CD4-positive, CD25-positive, alpha-beta regulatory T cell (primary cell): ENCODE data around the gene ADTRP. TPM values are rescaled to one million over a fixed set of nuclear protein-coding genes. Genes with fewer than 3 reads are reported as not detected.
A peak's percentile ranks its signal among the peaks of the same experiment; 100 is the strongest.

ENCODE experiments used
- ATAC-seq, 2 donors: fragments of 150-1000 bp; cut with Tn5 transposase; one replicate each; pipeline ENCODE4 v1.10.0; 2021; ENCODE audit warnings: low read depth in 2 of 2, moderate number of reproducible peaks in 2 of 2, moderate library complexity in 1 of 2
- DNase-seq, 3 donors: peaks; one replicate each; pipeline versions ENCODE4 v3.0.0 to v3.0.0-alpha.2; 2012 to 2022; ENCODE audit warnings: mixed read lengths in 1 of 3
- H3K27ac ChIP-seq: one replicate; pipeline ENCODE4 v1.7.0; 2013; ENCODE audit warnings: mild to moderate bottlenecking, low read length; ENCODE audit not compliant: insufficient read depth, poor library complexity, severe bottlenecking
- H3K27me3 ChIP-seq: one replicate; pipeline ENCODE4 v1.7.0; 2013; ENCODE audit warnings: low read length; ENCODE audit not compliant: control insufficient read depth, insufficient read depth
- H3K36me3 ChIP-seq: one replicate; pipeline ENCODE4 v1.7.0; 2013; ENCODE audit warnings: mild to moderate bottlenecking, low read length, moderate library complexity; ENCODE audit not compliant: control insufficient read depth, insufficient read depth
- H3K4me1 ChIP-seq: 2 replicates; pipeline ENCODE4 v1.7.0; 2013; ENCODE audit warnings: mild to moderate bottlenecking, low read length; ENCODE audit not compliant: insufficient read depth, control insufficient read depth, poor library complexity, severe bottlenecking
- H3K4me3 ChIP-seq: one replicate; pipeline ENCODE4 v1.7.0; 2013; ENCODE audit warnings: low read depth, mild to moderate bottlenecking, low read length, moderate library complexity
- H3K9me3 ChIP-seq, 2 experiments: 1 replicate in 1 of 2; 2 replicates in 1 of 2; pipeline ENCODE4 v1.7.0; 2013; ENCODE audit warnings: low read length in 2 of 2, mild to moderate bottlenecking in 1 of 2, moderate library complexity in 1 of 2; ENCODE audit not compliant: control insufficient read depth in 2 of 2
- H3K27ac Mint-ChIP-seq, 3 donors: one replicate each; pipeline ENCODE4 v1.8.0; 2020 to 2022; ENCODE audit warnings: mild to moderate bottlenecking in 3 of 3, mixed read lengths in 3 of 3, moderate library complexity in 2 of 3
- H3K27me3 Mint-ChIP-seq: one replicate; pipeline ENCODE4 v1.8.0; 2022; ENCODE audit warnings: mild to moderate bottlenecking, mixed read lengths
- H3K36me3 Mint-ChIP-seq: one replicate; pipeline ENCODE4 v1.8.0; 2020; ENCODE audit warnings: mixed read lengths
- H3K4me1 Mint-ChIP-seq, 4 donors: one replicate each; pipeline ENCODE4 v1.8.0; 2020 to 2022; ENCODE audit warnings: mixed read lengths in 4 of 4, mild to moderate bottlenecking in 1 of 4
- H3K4me3 Mint-ChIP-seq, 4 donors: one replicate each; pipeline ENCODE4 v1.8.0; 2020 to 2022; ENCODE audit warnings: mild to moderate bottlenecking in 4 of 4, mixed read lengths in 4 of 4, moderate library complexity in 3 of 4
- H3K9me3 Mint-ChIP-seq, 7 donors: one replicate each; pipeline ENCODE4 v1.8.0; 2020 to 2022; ENCODE audit warnings: mixed read lengths in 7 of 7, mild to moderate bottlenecking in 3 of 7, moderate library complexity in 2 of 7
- polyA plus RNA-seq, 4 donors: library from polyadenylated mRNA; unstranded; fragments of 300-500 nt; fragmentation: Illumina TruSeq; gene quantifications; one replicate each; pipeline ENCODE4 v1.2.3, GENCODE V29; 2021
- total RNA-seq: library from RNA; stranded (reverse); gene quantifications from one replicate; pipeline ENCODE4 v1.2.3, GENCODE V29; 2022

ADTRP gene
- total and polyA plus RNA-seq, 5 donors from 2014 or later: 27.3 to 41.7 (median 40.9) TPM

DNA sequence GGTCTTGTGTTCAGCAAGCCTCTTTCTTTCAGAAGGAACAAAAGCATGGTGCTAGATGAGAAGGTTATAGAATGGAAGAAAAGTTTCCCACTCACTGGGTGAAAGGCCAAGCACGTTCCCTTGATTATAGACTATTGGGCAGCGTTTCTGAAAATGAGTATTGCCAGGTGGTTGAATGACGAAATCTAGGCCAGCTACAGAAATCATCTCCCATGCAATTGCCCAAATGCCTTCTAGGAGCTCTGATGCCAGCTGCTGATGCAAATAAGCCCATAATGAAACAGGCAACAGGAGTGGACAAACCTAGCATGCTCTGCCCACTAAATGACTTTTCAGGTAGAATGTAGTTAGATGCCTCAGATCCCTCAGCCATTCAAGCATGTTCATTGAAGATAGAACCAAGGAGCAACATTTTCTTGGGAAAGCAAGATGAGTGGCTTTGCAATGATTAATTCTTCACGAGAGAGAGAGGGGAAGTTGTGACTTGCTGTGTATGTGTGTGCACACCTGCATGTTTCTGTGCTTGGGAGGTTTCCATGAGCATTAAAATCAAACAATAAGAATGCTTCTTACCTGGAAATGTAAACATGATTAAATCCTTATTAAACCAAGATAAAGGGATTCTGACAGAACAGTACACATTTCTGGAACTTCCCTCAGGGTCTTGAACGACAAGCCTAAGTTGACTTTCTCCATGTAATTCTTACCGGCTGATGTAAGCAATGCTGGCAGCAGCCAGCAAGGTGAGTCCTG lies 43.6 kb downstream of the ADTRP start:
- Mint-ChIP-seq H3K4me1 (peaks cover 13 to 35% (median 28%) of the 10 kb centered on the region in 4 donors), H3K36me3 (no peaks in the 10 kb centered on the region), H3K9me3 (no peaks in the 10 kb centered on the region), H3K4me3 (no peak overlapping the region), H3K27ac (peak overlapping the region in 1 of 3 donors; percentile 18), H3K27me3 (no peaks in the 10 kb centered on the region)
- H3K9me3 ChIP-seq: no peaks in the 10 kb centered on the region
- H3K4me3 ChIP-seq: no peak overlapping the region
- no peak for ATAC-seq
- H3K27me3 ChIP-seq: no peaks in the 10 kb centered on the region
- no peak for DNase-seq
- no peak overlapping the region for H3K27ac ChIP-seq
- no peaks in the 10 kb centered on the region for H3K36me3 ChIP-seq
- peaks cover 24% of the 10 kb centered on the region for H3K4me1 ChIP-seq

DNA sequence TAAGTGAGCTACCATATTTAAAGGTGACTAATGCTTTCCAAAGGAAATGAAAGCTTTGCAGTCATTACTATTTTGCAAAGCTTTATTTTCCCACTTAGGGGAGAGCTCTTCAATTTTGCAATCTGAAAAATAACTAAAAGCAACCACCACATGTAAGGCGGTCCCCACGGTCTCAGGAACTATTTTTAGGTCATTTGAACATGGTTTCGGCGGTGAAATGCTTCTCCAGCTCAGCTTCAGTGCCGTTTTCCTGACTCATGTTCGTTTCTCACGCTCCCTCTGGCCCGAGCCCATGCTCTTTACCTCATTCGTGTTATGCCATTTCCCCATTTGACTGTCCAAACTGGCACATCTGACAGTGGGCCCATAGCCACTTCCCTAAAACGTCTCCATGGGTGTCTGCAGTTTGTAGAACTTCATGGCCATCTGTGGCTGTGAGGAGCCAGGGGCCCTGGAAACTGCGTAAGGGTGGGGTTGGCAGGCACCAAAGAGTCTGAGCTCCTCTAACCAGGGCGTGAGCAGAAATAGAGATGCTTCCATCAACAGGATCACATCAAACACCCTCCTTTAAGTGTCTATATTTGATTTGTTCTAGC lies 46.5 kb downstream of the ADTRP start:
- ATAC-seq (no peak), DNase-seq (peak in 1 of 3 donors; percentile 66)
- Mint-ChIP-seq H3K4me1 (peaks cover 26 to 64% (median 47%) of the 10 kb centered on the region in 4 donors), H3K36me3 (no peaks in the 10 kb centered on the region), H3K27ac (peak overlapping the region; percentile 68 to 87 (median 75)), H3K9me3 (no peaks in the 10 kb centered on the region), H3K27me3 (no peaks in the 10 kb centered on the region), H3K4me3 (peak overlapping the region; percentile 11 to 39 (median 38))
- Histone ChIP-seq H3K4me3 (peak overlapping the region; percentile 58), H3K4me1 (peaks cover 49% of the 10 kb centered on the region), H3K27me3 (no peaks in the 10 kb centered on the region), H3K27ac (peak overlapping the region; percentile 43), H3K36me3 (no peaks in the 10 kb centered on the region), H3K9me3 (no peaks in the 10 kb centered on the region)

DNA sequence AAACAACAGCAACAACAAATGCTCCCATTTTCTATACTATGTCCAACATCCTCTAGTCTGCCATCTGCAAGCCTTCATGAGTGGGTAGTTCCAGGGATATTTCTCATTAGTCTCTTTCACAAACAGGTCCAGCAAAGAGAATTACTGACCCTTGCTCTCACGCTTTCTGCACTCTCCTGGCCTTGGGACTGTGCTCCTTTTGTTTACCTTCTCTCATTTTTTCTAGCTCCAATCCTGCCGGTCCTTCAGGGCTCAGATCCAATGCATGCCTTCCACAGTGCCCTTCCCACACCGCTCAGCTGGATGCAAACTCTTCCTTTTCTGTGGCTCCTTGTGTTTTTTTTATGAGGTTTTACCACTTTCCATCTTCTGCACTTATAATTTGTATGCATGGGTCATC lies 47.2 kb downstream of the ADTRP start:
- peaks cover 0 to 2% (median 0%) of the 10 kb centered on the region in 7 donors for H3K9me3 Mint-ChIP-seq
- Histone ChIP-seq H3K9me3 (no peaks in the 10 kb centered on the region), H3K27ac (no peak overlapping the region), H3K4me1 (peaks cover 56% of the 10 kb centered on the region), H3K4me3 (no peak overlapping the region), H3K27me3 (no peaks in the 10 kb centered on the region), H3K36me3 (no peaks in the 10 kb centered on the region)
- H3K4me1 Mint-ChIP-seq: peaks cover 28 to 68% (median 49%) of the 10 kb centered on the region in 4 donors
- peak overlapping the region; percentile 2 to 40 (median 38) for H3K4me3 Mint-ChIP-seq
- peaks cover 2% of the 10 kb centered on the region for H3K36me3 Mint-ChIP-seq
- H3K27me3 Mint-ChIP-seq: no peaks in the 10 kb centered on the region
- no peak for ATAC-seq
- peak overlapping the region; percentile 44 to 96 (median 68) for H3K27ac Mint-ChIP-seq
- DNase-seq: no peak

DNA sequence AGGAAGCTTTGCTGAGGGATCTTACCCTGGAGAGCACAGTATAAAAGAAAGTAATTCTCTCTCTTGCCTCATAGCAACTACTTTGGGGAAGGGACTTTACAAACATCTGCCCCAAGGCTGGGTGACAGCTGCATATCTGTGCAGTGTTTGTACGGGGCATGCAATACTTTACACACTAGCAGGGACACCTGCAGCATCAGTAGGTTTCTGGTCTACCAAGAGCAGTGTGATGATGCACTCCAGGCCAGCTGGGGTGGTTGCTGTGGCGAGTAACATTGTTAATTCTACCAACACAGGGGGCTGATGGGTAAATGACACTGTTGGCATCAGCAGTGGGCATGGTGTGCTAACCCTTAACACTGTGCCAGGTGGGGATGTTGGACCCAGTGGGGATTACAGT lies 48.0 kb downstream of the ADTRP start:
- Histone ChIP-seq H3K36me3 (no peaks in the 10 kb centered on the region), H3K4me3 (peak overlapping the region; percentile 17), H3K27ac (no peak overlapping the region), H3K27me3 (no peaks in the 10 kb centered on the region), H3K4me1 (peaks cover 64% of the 10 kb centered on the region), H3K9me3 (no peaks in the 10 kb centered on the region)
- peak in 2 of 3 donors; percentile 22 to 75 for DNase-seq
- Mint-ChIP-seq H3K9me3 (peaks cover 0 to 4% (median 0%) of the 10 kb centered on the region in 7 donors), H3K36me3 (peaks cover 8% of the 10 kb centered on the region), H3K27me3 (no peaks in the 10 kb centered on the region), H3K27ac (peak overlapping the region; percentile 65 to 96 (median 92)), H3K4me3 (peak overlapping the region in 2 of 4 donors; percentile 16 to 38), H3K4me1 (peaks cover 35 to 76% (median 56%) of the 10 kb centered on the region in 4 donors)
- ATAC-seq: peak; percentile 4 to 11

DNA sequence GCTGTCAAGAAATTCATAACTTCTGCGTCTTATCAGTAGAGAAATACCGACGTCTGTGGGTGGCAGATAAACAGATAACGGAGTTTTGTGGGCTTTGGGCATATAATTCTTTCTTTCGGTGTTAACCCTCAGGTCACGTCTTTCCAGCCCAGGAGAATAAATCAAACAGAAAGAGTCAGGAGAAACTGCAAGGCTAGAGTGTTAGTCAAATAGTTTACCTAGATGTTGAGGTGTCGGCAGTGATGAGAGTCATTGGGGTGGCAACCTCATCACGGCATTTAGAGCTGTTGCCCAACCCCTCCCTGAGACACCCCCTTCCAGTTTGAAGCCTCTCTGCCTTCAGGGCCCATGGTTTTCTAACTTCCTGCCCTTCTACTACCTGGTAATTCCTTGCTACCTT lies 49.5 kb downstream of the ADTRP start:
- peaks cover 46 to 91% (median 69%) of the 10 kb centered on the region in 4 donors for H3K4me1 Mint-ChIP-seq

DNA sequence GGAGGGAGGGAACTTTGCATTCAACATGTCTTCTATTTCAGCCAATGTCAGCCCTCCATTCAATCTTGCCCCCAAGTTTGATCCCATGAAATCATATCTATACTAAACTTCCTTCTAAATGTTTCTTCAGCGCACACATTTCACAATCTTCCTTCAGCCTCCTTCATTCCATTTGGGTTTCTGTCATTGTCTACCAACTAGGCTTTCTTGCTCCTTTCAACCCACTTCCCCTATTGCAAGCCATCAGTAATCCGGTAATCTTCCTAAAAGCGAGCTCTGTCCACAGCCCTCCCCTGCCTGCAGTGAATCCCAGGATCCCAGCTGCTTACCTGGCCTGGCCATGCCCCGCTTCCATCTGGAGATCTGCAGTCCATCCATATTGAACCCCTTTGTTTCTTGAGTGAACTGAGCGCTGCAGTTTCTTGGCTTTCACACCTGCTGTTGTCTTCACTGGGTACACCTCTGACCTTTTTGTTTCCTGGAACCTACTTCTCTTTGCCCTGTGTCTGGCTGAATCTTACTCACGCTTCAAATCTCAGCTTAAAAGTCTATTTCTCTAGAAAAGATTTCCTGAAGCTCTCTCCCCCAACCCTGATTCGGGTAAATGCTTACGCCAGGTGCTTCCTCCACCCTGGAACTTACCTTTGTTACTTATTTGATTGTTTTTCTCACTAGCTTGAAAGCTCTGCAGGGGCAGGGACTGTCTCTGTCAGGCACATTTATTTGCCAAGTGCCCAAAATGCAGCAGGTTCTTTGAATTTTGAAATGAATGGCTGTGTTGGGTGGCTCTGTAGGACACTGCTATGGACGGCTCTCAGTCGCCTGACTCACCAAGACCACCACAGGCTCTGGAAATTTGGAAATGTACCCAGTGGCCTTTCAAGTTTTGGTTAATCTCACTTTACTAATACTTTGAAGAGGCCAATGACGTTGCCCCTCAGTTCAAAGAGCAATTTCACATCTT lies 50.3 kb downstream of the ADTRP start:
- DNase-seq: peak in 2 of 3 donors; percentile 58 to 94
- Mint-ChIP-seq H3K4me3 (peak overlapping the region; percentile 90 to 93 (median 92)), H3K36me3 (peaks cover 19% of the 10 kb centered on the region), H3K9me3 (peaks cover 0 to 4% (median 0%) of the 10 kb centered on the region in 7 donors), H3K27me3 (no peaks in the 10 kb centered on the region), H3K27ac (peak overlapping the region; percentile 92 to 97 (median 96)), H3K4me1 (peaks cover 50 to 95% (median 71%) of the 10 kb centered on the region in 4 donors)
- Histone ChIP-seq H3K9me3 (no peaks in the 10 kb centered on the region), H3K4me1 (peaks cover 86% of the 10 kb centered on the region), H3K4me3 (peak overlapping the region; percentile 91), H3K27ac (peak overlapping the region; percentile 86), H3K36me3 (no peaks in the 10 kb centered on the region), H3K27me3 (no peaks in the 10 kb centered on the region)
- peak; percentile 79 to 82 for ATAC-seq

More for the DNA sequence above, 49.5 kb downstream of the ADTRP start:
- Mint-ChIP-seq H3K27ac (peak overlapping the region; percentile 92 to 97 (median 96)), H3K36me3 (peaks cover 15% of the 10 kb centered on the region), H3K9me3 (peaks cover 0 to 4% (median 0%) of the 10 kb centered on the region in 7 donors), H3K4me3 (peak overlapping the region; percentile 90 to 93 (median 92)), H3K27me3 (no peaks in the 10 kb centered on the region)
- DNase-seq (peak; percentile 24 to 88 (median 49)), ATAC-seq (peak; percentile 54 to 55)
- Histone ChIP-seq H3K27ac (peak overlapping the region; percentile 86), H3K4me1 (peaks cover 80% of the 10 kb centered on the region), H3K9me3 (no peaks in the 10 kb centered on the region), H3K36me3 (no peaks in the 10 kb centered on the region), H3K4me3 (peak overlapping the region; percentile 91), H3K27me3 (no peaks in the 10 kb centered on the region)
